ENCODE data around the gene SLC3A2. TPM values are rescaled to one million over a fixed set of nuclear protein-coding genes. Genes with fewer than 3 reads are reported as not detected.
"Not testable (repeated sequence)": the region's sequence is repeated elsewhere in the genome, so short reads cannot be mapped to it uniquely, and the experiment has no call there.

Gene SLC3A2
- total and polyA plus RNA-seq, 2 experiments from 2014 or later: 79.2 to 93.8 TPM

GRCh38 chr11:62930666-62931065 lies 50.0 kb downstream of the SLC3A2 start:
- no peaks in the 10 kb centered on the region for H3K9me3 ChIP-seq (ENCODE audit: low read depth)
- no peak for DNase-seq (ENCODE audit: low read depth in 1 of 2, low spot score in 1 of 2)
- H3K27me3 ChIP-seq: peaks cover 27% of the 10 kb centered on the region
- no peak overlapping the region for H3K27ac ChIP-seq
- no peak overlapping the region for H3K4me3 ChIP-seq
- H3K36me3 ChIP-seq: no peaks in the 10 kb centered on the region
- TF ChIP-seq CTCF (IDR thresholded peaks at IDR 0.05; ENCODE audit: low read depth, low read length): no peak
- H3K4me1 ChIP-seq (ENCODE audit: low read depth): peaks cover 20% of the 10 kb centered on the region

DNA sequence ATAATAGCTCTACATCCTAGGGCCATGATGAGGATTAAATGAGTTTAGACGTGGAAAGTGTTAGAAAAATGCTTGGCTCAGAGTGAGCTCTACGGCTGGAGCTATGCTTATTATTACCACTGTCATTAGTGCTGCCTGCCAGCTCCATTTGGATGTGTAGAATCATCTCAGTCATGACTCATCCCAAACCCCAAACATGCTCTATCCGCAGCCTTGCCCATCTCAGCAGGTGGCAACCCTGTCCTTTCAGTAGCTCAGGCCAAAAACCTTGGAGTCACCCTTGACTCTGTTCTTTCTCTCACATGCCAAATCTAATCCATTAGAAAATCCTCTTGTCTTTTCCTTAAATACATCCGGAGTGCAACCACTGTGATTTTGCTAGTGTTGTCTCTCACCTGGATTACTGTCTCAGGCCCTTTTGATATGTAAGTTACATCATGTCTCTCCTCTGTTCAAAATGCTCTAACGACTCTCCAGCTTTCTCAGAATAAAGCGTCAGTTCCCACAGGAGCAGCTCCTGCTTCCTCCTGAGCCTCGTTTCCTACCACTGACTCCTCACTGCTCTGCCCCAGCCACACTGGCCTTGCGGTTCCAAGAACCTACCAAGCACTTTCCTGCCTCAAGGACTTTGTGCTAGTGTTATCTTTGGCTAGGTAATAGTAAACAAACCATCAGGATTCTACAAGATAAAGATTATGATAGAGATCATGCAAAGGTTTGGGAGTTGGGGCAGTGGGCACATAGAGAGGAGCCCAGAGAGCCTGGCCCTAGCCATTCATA lies 51.0 kb downstream of the SLC3A2 start:
- Histone ChIP-seq H3K4me1 (ENCODE audit: low read depth) (peaks cover 15% of the 10 kb centered on the region), H3K9me3 (ENCODE audit: low read depth) (no peaks in the 10 kb centered on the region), H3K4me3 (no peak overlapping the region), H3K27ac (no peak overlapping the region), H3K27me3 (peaks cover 17% of the 10 kb centered on the region), H3K36me3 (no peaks in the 10 kb centered on the region)
- no peak for DNase-seq (ENCODE audit: low read depth in 1 of 2, low spot score in 1 of 2)
- no peak for TF ChIP-seq CTCF (IDR thresholded peaks at IDR 0.05; ENCODE audit: low read depth, low read length)

DNA sequence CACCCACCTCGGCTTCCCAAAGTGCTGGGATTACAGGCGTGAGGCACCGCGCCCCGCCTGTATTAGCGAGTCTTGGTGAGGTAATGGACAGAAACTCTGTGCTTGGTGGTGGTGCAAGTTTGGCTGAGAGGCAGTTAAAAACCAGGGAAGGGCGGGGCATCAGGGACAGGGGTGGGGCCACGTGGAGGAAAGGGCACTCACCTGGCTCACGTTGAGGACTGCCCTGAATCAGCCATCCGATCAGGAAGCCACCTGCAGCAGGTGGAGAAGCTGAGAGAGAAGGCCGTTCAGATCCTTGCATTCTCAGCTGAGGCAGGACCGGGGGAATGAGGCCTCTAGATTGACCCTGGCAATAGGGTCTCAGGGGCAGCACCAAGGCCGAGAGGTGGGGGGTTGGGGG lies 52.6 kb downstream of the SLC3A2 start:
- no peak for TF ChIP-seq CTCF (IDR thresholded peaks at IDR 0.05; ENCODE audit: low read depth, low read length)
- Histone ChIP-seq H3K9me3 (ENCODE audit: low read depth) (no peaks in the 10 kb centered on the region), H3K4me3 (no peak overlapping the region), H3K4me1 (ENCODE audit: low read depth) (peaks cover 10% of the 10 kb centered on the region), H3K36me3 (no peaks in the 10 kb centered on the region), H3K27me3 (peaks cover under 1% of the 10 kb centered on the region), H3K27ac (no peak overlapping the region)
- no peak for DNase-seq (ENCODE audit: low read depth in 1 of 2, low spot score in 1 of 2)

GRCh38 chr11:62933750-62934495 lies 53.2 kb downstream of the SLC3A2 start:
- DNase-seq (ENCODE audit: low read depth in 1 of 2, low spot score in 1 of 2): no peak
- Histone ChIP-seq H3K27me3 (no peaks in the 10 kb centered on the region), H3K36me3 (no peaks in the 10 kb centered on the region), H3K27ac (no peak overlapping the region), H3K4me3 (no peak overlapping the region), H3K9me3 (ENCODE audit: low read depth) (no peaks in the 10 kb centered on the region), H3K4me1 (ENCODE audit: low read depth) (peaks cover 10% of the 10 kb centered on the region)
- TF ChIP-seq CTCF (IDR thresholded peaks at IDR 0.05; ENCODE audit: low read depth, low read length): no peak

DNA sequence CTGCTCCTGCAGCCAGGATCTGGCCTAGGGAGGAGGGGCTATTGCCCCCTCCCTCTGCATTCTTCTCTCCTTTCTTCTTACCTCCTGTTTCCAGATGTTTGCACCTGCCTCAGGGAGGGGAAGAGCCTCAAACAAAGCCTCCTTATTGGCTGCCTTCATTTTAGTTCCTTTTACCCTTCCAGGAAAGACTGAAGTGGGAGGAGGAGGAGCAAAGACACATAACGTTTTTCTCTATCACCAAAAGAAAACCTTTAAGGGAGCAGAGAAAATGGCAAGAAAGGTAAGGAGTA lies 53.7 kb downstream of the SLC3A2 start:
- Histone ChIP-seq H3K4me3 (no peak overlapping the region), H3K4me1 (ENCODE audit: low read depth) (peaks cover 10% of the 10 kb centered on the region), H3K27ac (no peak overlapping the region), H3K36me3 (no peaks in the 10 kb centered on the region), H3K27me3 (no peaks in the 10 kb centered on the region), H3K9me3 (ENCODE audit: low read depth) (no peaks in the 10 kb centered on the region)
- no peak for DNase-seq (ENCODE audit: low read depth in 1 of 2, low spot score in 1 of 2)
- TF ChIP-seq CTCF (IDR thresholded peaks at IDR 0.05; ENCODE audit: low read depth, low read length): no peak

DNA sequence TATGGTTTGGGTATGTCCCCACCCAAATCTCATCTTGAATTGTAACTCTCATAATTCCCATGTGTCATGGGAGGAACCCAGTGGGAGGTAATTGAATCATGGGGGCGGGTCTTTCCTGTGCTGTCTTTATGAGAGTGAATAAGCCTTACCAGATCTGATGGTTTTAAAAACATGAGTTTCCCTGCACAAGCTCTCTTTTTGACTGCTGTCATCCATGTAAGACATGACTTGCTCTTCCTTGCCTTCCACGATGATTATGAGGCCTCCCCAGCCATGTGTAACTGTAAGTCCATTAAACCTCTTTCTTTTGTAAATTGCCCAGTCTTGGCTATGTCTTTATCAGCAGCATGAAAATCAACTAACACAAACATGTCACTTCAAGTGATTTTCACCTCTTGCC lies 56.8 kb downstream of the SLC3A2 start:
- not testable (repeated sequence) for H3K36me3 ChIP-seq; DNase-seq (ENCODE audit: low read depth in 1 of 2, low spot score in 1 of 2); H3K4me1 ChIP-seq (ENCODE audit: low read depth); H3K4me3 ChIP-seq; H3K27me3 ChIP-seq; H3K27ac ChIP-seq; H3K9me3 ChIP-seq (ENCODE audit: low read depth)

Measured in cardiac muscle cell (in vitro differentiated cells and primary cell).